COLO668 (cell line): ENCODE results near the gene NRP1.
A peak's percentile ranks its signal among the peaks of the same experiment; 100 is the strongest.
"Not testable (repeated sequence)": the region's sequence is repeated elsewhere in the genome, so short reads cannot be mapped to it uniquely, and the experiment has no call there.

Experiments
- DNase-seq: peaks from one replicate; lab custom pipeline; 2025; ENCODE audit not compliant: unreplicated experiment; lab: John Stamatoyannopoulos, UW

The NRP1 gene

DNA sequence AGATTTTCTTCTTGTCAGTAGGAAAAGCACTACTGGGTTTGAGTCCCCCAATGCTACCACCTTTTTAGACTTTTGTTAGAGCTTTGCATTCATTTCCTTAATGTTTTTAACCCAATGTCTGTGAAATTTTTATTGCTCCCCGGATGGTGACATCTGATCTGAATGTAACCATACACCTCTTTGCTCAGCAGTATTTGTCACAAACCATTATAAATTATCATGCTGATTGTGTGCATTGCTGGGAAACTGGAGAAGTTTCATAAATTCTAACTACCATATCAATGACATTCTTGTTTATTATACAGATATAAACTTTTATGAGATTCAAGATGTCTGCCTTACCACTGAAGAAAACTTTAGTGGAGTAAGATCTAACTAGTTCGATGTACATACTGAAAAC lies 8.5 kb downstream of the NRP1 start:
- no peak for DNase-seq

DNA sequence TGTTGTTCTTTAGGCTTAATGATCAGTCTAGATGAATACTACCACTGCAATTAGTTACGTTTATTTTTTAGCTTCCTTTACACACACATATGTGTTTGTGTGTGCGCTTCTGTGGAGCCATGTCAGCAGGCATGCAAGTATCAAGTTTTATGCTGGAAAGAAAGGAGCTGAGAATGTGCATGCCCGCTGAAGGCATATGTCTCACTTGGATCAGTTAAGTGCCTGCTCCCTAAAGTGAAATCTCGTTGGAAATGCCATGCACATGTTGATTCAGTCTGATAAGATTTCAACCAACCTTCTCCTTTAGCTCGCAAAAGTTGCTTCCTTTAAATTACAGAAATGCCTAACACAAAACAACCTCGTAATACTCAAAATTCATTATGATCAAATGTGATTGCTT lies 10.7 kb downstream of the NRP1 start:
- no peak for DNase-seq

- no peak for DNase-seq
Measured at GRCh38 chr10:33321516-33321915, 13.0 kb downstream of the NRP1 start.

DNA sequence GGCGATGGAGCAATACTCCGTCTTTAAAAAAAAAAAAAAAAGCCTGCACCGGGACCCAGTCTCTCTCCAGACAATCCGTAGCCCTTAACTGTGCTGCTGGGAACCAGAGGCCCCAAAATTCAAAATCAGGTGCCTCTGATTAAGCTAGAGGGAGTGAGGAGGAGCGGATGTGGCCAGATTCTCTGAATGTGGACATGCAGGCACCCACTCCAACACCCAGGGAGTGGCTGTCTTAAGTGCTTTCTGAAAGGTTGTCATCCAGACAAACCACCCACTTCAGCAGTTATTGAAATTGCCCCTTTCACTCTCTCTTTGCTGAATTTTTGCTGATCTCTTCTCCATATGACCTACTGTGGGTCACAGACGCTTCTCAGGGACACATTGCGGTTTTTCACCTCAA lies 14.2 kb downstream of the NRP1 start:
- DNase-seq: no peak

DNA sequence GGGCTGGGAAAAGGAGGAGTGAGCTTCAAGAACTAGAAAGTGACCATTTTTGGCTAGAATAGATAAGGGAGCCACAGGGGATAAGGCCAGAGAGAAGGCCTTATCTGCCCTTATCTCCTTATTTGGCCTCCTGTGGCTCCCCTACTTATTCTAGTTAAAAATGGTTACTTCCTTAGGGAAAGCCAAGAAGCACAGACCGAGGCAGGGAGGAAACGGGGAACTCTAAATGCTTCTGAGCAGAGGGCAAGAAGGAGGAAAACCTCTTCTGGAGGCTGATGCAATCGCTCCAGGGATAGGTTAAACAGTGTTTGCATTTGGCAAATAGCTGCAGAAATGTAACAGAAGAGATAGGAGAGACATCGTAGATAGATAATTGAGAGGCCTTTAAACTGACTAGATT lies 18.6 kb downstream of the NRP1 start:
- no peak for DNase-seq

DNA sequence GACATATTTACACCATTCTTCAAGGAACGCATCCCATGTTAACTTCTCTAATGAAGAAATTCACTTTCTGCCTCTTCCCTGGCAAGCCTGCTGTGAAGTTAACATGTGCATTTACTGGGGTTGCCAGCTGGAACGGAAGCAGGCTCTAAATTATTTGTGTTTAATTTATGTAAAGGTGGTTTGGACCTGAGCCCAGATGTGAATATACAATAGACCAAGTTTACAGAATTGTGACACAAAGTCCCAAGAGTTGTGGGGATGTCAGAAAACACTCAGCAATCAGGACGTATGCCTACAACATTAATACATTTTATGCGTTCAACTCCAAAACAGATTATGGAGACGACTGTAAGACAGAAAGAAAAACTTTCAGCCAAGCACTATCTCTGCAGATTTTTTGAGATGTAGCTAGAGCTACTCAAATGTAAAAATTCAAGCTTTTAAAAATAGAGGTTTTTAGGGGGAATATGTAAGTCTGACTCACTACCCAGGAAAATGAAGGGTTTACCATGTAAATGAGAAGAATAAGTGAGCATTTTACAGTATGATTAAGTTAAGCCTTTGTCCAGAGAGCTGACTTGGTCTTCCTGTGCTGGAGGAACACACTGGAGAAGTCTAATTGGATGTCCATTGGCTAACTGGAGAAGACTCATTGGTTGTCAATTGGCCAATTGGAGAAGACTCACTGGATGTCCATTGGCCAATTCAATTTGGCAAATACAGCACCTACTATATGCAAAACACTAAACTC lies 19.5 kb downstream of the NRP1 start:
- DNase-seq: peak; percentile 25

GRCh38 chr10:33311640-33312039 lies 22.8 kb downstream of the NRP1 start:
- no peak for DNase-seq

DNA sequence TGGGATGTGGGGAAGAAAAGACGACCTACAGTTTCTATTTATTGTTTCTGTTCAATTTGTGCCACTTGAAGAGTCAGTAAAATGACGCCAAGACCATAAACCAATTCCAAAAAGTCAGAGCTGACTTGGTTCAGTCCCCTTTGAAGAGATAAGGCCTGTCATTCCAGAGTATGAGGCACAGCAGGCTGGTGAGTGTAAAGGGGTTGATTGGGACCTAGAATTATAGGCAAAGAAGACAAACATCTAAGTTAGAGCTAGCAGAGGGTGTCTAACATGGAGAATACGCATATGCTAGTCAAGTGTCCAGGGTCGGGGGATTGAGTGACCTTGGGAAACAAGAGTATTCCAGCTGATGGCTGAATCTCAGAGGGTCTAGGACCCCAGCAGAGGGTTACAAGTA lies 23.6 kb downstream of the NRP1 start:
- no peak for DNase-seq

GRCh38 chr10:33309406-33309805 lies 25.1 kb downstream of the NRP1 start:
- DNase-seq: no peak

DNA sequence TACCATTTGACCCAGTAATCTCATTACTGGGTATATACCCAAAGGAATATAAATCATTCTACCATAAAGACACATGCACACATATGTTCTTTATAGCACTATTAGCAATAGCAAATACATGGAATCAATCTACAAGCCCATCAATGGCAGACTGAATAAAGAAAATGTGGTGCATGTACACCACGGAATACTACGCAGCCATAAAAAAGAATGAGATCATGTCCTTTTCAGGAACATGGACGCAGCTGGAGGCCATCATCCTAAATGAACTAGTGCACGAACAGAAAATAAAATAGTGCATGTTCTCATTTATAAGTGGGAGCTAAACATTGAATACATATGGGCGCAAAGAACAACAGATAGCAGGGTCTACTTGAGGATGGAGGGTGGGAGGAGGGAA lies 26.6 kb downstream of the NRP1 start:
- no peak for DNase-seq

GRCh38 chr10:33306701-33307519 lies 27.6 kb downstream of the NRP1 start:
- no peak for DNase-seq

DNA sequence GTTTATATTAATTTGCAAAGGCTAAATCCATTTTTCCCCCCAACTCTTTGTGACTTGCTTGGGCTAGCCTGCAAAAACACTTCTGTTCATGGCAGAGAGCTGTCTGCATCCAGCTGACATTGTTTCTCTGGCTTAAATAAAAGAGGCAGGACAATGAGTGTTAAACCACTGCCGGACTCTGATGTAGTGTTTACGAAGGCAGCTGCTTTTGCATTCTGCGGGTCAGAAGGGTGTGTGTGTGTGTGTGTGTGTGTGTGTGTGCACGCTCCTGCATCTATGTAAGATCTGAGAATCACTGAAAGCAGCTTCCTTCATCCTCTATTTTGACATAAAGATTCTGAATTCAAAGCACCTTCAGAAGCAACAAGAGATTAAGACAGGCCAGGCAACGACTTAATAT lies 28.3 kb downstream of the NRP1 start:
- DNase-seq: peak; percentile 24

DNA sequence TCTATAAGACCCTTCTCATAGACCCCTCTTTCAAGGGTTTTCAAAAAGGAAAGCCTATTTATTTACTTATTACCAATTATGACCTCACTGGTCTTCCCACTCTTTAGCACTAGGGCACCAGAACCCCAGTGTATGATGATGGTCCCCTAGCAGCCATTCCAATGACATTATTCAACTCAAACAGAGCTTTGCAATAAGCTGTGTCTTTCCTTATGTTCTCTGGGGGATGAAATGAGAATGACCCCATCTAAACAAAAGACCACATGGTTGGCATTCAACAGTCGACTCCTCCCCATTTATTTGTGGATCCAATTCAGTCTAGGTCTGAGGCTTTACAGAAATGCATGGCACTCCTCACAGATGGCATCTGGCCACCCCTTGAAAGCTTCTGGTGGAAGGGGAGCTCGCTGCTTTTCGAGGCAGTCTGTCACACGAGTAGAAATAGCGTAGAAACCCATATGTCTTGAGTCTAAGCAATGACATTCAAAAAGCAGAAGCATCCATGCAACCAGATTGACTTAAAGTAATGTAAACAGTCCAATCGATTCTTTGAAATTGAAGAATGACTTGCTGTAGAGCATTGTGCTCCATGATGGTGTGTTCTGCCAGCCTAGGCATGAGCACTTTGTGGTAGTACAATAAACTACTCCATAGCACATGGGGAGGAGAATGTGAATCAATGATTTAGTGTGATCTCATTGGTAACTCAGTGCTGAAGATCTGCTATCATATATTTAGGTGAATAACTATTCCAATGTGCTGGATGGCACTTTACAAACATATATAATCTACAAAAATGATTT lies 29.8 kb downstream of the NRP1 start:
- DNase-seq: no peak

- no peak for DNase-seq
Measured at GRCh38 chr10:33303988-33304387, 30.5 kb downstream of the NRP1 start.

- no peak for DNase-seq
Measured at GRCh38 chr10:33302208-33302829, 32.1 kb downstream of the NRP1 start.

DNA sequence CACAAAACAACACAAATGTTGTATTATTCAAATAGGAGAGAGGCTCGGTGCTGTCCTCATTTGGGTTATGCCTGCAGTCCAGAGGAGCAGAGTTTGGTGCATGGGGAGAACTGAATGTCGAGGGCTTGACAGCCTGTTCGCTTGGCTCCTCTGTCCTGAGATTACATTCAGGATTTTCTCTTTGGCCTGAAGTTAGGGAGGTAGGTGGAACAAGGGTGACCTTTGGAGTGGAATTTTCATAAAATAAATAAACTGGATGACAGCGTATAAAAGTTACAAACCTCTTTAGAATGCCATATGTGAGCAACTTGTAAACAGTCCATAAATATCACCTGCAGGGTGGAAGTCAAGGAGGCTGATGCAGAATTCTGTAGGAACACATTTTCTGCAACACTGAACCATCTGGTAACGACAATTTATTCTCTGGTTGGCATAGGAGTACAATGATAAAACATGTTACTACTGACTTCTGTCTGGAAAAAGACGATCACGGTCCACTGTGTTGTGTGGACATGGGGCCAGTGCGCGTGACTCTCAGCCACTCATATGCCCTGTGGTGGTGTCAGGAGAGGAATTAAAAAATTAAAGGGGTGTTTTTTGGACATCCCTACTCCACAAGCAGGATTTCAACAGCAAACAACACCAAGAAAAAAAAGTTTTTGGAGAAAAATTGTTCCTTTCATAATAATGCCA lies 33.2 kb downstream of the NRP1 start:
- DNase-seq: no peak

DNA sequence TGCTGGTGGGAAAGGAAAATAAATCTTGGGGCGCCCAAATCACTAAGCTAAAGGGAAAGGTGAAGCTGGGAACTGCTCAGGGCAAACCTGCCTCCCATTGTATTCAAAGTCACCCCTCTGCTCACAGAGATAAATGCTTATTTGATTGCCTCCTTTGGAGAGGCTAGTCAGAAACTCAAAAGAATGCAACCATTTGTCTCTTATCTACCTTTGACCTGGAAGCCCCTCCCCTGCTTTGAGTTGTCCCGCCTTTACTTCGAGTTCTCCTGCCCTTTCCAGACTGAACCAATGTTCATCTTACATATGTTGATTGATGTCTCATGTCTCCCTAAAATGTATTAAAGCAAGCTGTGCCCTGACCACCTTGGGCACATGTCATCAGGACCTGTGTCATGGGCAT lies 33.9 kb downstream of the NRP1 start:
- DNase-seq: not testable (repeated sequence)

DNA sequence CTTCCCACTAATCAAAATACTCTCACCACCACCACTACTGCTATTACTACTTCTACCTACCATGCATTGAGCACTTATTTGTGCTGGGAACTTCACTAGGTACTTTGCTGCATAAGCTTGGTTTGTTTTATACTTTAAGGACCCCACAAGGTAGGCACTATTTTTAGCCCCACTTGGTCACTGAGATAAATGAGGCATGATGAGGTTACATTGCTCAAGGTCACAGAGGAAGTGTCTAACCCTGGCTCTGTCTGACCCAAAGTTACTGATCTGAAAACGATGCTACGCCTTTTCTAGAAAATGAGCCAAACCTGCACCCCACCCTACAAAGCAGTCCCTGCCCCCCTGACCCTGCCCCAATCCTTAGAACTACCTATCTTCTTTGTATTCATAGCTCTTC lies 35.6 kb downstream of the NRP1 start:
- no peak for DNase-seq

DNA sequence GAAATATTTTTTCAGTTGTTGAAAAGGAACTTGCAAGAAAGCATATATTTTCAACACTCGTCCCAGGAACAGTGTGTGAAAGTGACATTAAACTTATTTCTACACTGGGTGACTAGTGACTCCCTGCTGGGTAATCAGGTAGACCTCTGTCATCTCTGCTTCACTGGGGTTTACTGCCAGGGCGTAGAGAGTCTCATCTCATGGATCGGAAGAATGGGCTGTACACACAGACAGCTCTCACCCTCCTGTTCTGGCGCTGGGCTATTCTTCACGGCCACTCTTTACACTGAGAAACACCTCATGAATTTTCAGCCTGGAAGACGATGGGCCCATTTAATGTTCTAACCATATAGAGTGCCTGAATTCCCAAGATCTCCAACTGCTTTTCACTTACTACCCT lies 36.4 kb downstream of the NRP1 start:
- DNase-seq: no peak

DNA sequence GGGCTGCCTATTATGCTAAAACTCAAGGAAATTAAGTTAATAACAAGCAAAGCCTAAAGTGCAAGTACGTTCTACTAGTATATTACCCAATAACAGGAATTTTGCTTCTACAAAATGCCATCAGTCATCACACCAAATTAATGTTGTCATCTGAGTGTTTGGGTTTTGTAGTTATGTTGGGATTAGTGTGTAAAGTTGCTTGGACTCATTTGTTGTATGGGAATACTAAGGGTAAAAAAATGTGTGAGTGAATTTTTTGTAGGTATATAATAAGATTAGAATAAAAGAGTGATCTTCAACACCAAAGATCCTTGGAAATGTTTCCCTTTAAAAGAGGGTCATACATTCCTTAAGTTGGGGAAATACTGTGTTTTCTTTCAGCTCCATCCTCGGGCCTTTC lies 38.6 kb downstream of the NRP1 start:
- DNase-seq: no peak
